Measurements from ENCODE around the gene TC2N. TPM values are rescaled to one million over a fixed set of nuclear protein-coding genes. Genes with fewer than 3 reads are reported as not detected.
A peak's percentile ranks its signal among the peaks of the same experiment; 100 is the strongest.

TC2N gene
- total RNA-seq, 3 donors from 2014 or later (not counting 1 experiment from before 2014, with no cell fraction given) = 83.1 to 157 (median 126) TPM

GRCh38 chr14:91866061-91866460 is 1.3 kb downstream of the TC2N start:
- Mint-ChIP-seq H3K27ac (peak overlapping the region; percentile 88 to 96), H3K4me1 (peaks cover 81 to 82% of the 10 kb centered on the region in 2 donors), H3K4me3 (peak overlapping the region; percentile 100), H3K36me3 (peaks cover 15% of the 10 kb centered on the region), H3K27me3 (ENCODE audit: low read depth in 2 of 2) (no peaks in the 10 kb centered on the region), H3K9me3 (no peaks in the 10 kb centered on the region)
- TF ChIP-seq CTCF (IDR thresholded peaks at IDR 0.05) = no peak
- WGBS (ENCODE audit: insufficient coverage) = 8% methylated on average over 2 of the region's 2 CpGs
- H3K27me3 ChIP-seq (ENCODE audit: control insufficient read depth, insufficient read depth, low read length) = no peaks in the 10 kb centered on the region
- peak overlapping the region; percentile 62 for H3K27ac ChIP-seq (ENCODE audit: low read length)
- ATAC-seq (peak in 1 of 3 donors; percentile 7), DNase-seq (peak in 1 of 2 donors; percentile 53)
- intact Hi-C loops (cut with micrococcal nuclease) = loop anchor here (2.0 kb wide), 1 partner anchor 637 kb away; no protein-coding TSS in a partner anchor
- peaks cover 3% of the 10 kb centered on the region for H3K36me3 ChIP-seq (ENCODE audit: control insufficient read depth, insufficient read depth, low read length)
- H3K9me3 ChIP-seq (ENCODE audit: control insufficient read depth, insufficient read depth, low read length) = no peaks in the 10 kb centered on the region
- H3K4me1 ChIP-seq (ENCODE audit: control insufficient read depth, insufficient read depth, low read length) = peaks cover 81% of the 10 kb centered on the region
- H3K4me3 ChIP-seq (ENCODE audit: low read length) = peak overlapping the region; percentile 50

- Histone ChIP-seq H3K27me3 (ENCODE audit: control insufficient read depth, insufficient read depth, low read length) (no peaks in the 10 kb centered on the region), H3K27ac (ENCODE audit: low read length) (peak overlapping the region; percentile 21), H3K36me3 (ENCODE audit: control insufficient read depth, insufficient read depth, low read length) (peaks cover 3% of the 10 kb centered on the region), H3K4me1 (ENCODE audit: control insufficient read depth, insufficient read depth, low read length) (peaks cover 72% of the 10 kb centered on the region), H3K9me3 (ENCODE audit: control insufficient read depth, insufficient read depth, low read length) (no peaks in the 10 kb centered on the region), H3K4me3 (ENCODE audit: low read length) (no peak overlapping the region)
- H3K36me3 Mint-ChIP-seq = peaks cover 18% of the 10 kb centered on the region
- H3K4me1 Mint-ChIP-seq = peaks cover 81% of the 10 kb centered on the region in 2 donors
- H3K27ac Mint-ChIP-seq = peak overlapping the region; percentile 66 to 88
- DNase-seq (peak in 1 of 2 donors; percentile 33), ATAC-seq (no peak)
- 68% methylated on average over 4 of the region's 4 CpGs for WGBS (ENCODE audit: insufficient coverage)
- no peak for TF ChIP-seq CTCF (IDR thresholded peaks at IDR 0.05)
- H3K4me3 Mint-ChIP-seq = peak overlapping the region; percentile 78
- no peaks in the 10 kb centered on the region for H3K9me3 Mint-ChIP-seq
- H3K27me3 Mint-ChIP-seq (ENCODE audit: low read depth in 2 of 2) = no peaks in the 10 kb centered on the region
- intact Hi-C loops (cut with micrococcal nuclease) = no loop called here
Measured at GRCh38 chr14:91862417-91862816, 4.9 kb downstream of the TC2N start.

GRCh38 chr14:91861091-91861490 is 6.2 kb downstream of the TC2N start:
- Mint-ChIP-seq H3K27me3 (ENCODE audit: low read depth in 2 of 2) (no peaks in the 10 kb centered on the region), H3K4me1 (peaks cover 67 to 68% of the 10 kb centered on the region in 2 donors), H3K9me3 (no peaks in the 10 kb centered on the region), H3K4me3 (peak overlapping the region; percentile 77), H3K36me3 (peaks cover 18% of the 10 kb centered on the region), H3K27ac (peak overlapping the region; percentile 88 to 92)
- peaks cover 71% of the 10 kb centered on the region for H3K4me1 ChIP-seq (ENCODE audit: control insufficient read depth, insufficient read depth, low read length)
- no peaks in the 10 kb centered on the region for H3K27me3 ChIP-seq (ENCODE audit: control insufficient read depth, insufficient read depth, low read length)
- H3K36me3 ChIP-seq (ENCODE audit: control insufficient read depth, insufficient read depth, low read length) = peaks cover 3% of the 10 kb centered on the region
- ATAC-seq (peak; percentile 47 to 60 (median 59)), DNase-seq (peak in 1 of 2 donors; percentile 59)
- no peak overlapping the region for H3K4me3 ChIP-seq (ENCODE audit: low read length)
- H3K27ac ChIP-seq (ENCODE audit: low read length) = peak overlapping the region; percentile 59
- TF ChIP-seq CTCF (IDR thresholded peaks at IDR 0.05) = no peak
- no peaks in the 10 kb centered on the region for H3K9me3 ChIP-seq (ENCODE audit: control insufficient read depth, insufficient read depth, low read length)
- WGBS (ENCODE audit: insufficient coverage) = 70% methylated on average over 2 of the region's 2 CpGs
- intact Hi-C loops (cut with micrococcal nuclease) = no loop called here

GRCh38 chr14:91860238-91860637 is 7.1 kb downstream of the TC2N start:
- Histone ChIP-seq H3K27me3 (ENCODE audit: control insufficient read depth, insufficient read depth, low read length) (no peaks in the 10 kb centered on the region), H3K27ac (ENCODE audit: low read length) (peak overlapping the region; percentile 59), H3K9me3 (ENCODE audit: control insufficient read depth, insufficient read depth, low read length) (no peaks in the 10 kb centered on the region), H3K4me1 (ENCODE audit: control insufficient read depth, insufficient read depth, low read length) (peaks cover 73% of the 10 kb centered on the region), H3K36me3 (ENCODE audit: control insufficient read depth, insufficient read depth, low read length) (peaks cover 3% of the 10 kb centered on the region), H3K4me3 (ENCODE audit: low read length) (no peak overlapping the region)
- intact Hi-C loops (cut with micrococcal nuclease) = no loop called here
- ATAC-seq (no peak), DNase-seq (no peak)
- Mint-ChIP-seq H3K4me3 (no peak overlapping the region), H3K36me3 (peaks cover 18% of the 10 kb centered on the region), H3K4me1 (peaks cover 68 to 74% of the 10 kb centered on the region in 2 donors), H3K27ac (peak overlapping the region; percentile 88 to 92), H3K9me3 (no peaks in the 10 kb centered on the region), H3K27me3 (ENCODE audit: low read depth in 2 of 2) (no peaks in the 10 kb centered on the region)
- TF ChIP-seq CTCF (IDR thresholded peaks at IDR 0.05) = no peak
